ENCODE data around the gene DGKQ. TPM values are rescaled to one million over a fixed set of nuclear protein-coding genes. Genes with fewer than 3 reads are reported as not detected.

The DGKQ gene
- total RNA-seq, 1 donor from 2014 or later, result 18.8 TPM

DNA sequence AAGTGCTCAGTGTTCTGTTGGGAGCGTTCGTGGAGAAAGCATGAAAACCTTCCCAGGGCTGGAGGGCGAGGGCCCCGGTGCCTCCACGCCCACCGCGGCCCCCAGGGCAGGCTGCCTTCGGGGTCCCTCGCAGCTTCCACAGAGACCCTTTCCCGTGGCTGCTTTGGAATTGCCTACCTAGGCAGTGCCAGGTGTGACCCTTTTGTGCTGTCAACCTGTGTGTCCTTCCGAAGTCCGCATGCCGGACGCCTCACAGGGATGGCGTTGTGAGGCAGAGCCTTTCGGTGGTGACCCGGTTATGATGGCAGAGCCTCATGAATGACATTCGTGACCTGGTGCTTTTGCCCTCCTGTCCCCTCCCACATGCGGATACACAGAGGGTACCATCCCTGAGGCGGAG lies 23.7 kb downstream of the DGKQ start:
- DNase-seq, result no peak
- H3K27me3 ChIP-seq (ENCODE audit: low read depth), result no peaks in the 10 kb centered on the region

DNA sequence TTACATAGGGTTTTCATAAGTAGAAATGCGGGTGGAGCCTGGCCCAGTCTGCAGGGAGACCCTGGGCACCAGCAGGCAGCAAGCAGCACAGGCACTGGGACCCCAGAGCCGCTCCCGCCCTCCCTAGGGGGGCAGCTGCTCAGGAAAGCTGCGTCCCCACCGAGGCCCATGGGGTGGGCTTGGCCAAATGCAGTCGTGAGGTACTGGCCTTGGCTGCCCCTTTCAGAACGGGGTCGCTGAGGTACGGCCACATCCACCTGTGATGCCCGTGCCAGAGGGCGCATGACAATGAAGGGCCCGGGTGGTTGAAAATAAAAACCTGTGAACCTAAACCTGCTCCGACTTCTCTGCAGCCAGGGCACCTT lies 24.5 kb downstream of the DGKQ start:
- TF ChIP-seq, protein P1, sequence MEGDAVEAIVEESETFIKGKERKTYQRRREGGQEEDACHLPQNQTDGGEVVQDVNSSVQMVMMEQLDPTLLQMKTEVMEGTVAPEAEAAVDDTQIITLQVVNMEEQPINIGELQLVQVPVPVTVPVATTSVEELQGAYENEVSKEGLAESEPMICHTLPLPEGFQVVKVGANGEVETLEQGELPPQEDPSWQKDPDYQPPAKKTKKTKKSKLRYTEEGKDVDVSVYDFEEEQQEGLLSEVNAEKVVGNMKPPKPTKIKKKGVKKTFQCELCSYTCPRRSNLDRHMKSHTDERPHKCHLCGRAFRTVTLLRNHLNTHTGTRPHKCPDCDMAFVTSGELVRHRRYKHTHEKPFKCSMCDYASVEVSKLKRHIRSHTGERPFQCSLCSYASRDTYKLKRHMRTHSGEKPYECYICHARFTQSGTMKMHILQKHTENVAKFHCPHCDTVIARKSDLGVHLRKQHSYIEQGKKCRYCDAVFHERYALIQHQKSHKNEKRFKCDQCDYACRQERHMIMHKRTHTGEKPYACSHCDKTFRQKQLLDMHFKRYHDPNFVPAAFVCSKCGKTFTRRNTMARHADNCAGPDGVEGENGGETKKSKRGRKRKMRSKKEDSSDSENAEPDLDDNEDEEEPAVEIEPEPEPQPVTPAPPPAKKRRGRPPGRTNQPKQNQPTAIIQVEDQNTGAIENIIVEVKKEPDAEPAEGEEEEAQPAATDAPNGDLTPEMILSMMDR (IDR thresholded peaks at IDR 0.05), result no peak
- no peak overlapping the region for H3K27ac ChIP-seq
- no peak overlapping the region for H3K4me3 ChIP-seq
- H3K27me3 ChIP-seq (ENCODE audit: low read depth), result no peaks in the 10 kb centered on the region
- peaks cover 22% of the 10 kb centered on the region for H3K36me3 ChIP-seq
- no peak for DNase-seq
- ATAC-seq, result no peak
- intact Hi-C loops (cut with DNase I), result no loop called here
- no peaks in the 10 kb centered on the region for H3K4me1 ChIP-seq
- no peaks in the 10 kb centered on the region for H3K9me3 ChIP-seq

More for the DNA sequence above, 23.7 kb downstream of the DGKQ start:
- Histone ChIP-seq H3K9me3 (no peaks in the 10 kb centered on the region), H3K4me1 (no peaks in the 10 kb centered on the region), H3K27ac (no peak overlapping the region), H3K4me3 (no peak overlapping the region), H3K36me3 (peaks cover 23% of the 10 kb centered on the region)
- ATAC-seq, result no peak
- TF ChIP-seq, protein P1 (IDR thresholded peaks at IDR 0.05), result no peak
- intact Hi-C loops (cut with DNase I), result no loop called here

DNA sequence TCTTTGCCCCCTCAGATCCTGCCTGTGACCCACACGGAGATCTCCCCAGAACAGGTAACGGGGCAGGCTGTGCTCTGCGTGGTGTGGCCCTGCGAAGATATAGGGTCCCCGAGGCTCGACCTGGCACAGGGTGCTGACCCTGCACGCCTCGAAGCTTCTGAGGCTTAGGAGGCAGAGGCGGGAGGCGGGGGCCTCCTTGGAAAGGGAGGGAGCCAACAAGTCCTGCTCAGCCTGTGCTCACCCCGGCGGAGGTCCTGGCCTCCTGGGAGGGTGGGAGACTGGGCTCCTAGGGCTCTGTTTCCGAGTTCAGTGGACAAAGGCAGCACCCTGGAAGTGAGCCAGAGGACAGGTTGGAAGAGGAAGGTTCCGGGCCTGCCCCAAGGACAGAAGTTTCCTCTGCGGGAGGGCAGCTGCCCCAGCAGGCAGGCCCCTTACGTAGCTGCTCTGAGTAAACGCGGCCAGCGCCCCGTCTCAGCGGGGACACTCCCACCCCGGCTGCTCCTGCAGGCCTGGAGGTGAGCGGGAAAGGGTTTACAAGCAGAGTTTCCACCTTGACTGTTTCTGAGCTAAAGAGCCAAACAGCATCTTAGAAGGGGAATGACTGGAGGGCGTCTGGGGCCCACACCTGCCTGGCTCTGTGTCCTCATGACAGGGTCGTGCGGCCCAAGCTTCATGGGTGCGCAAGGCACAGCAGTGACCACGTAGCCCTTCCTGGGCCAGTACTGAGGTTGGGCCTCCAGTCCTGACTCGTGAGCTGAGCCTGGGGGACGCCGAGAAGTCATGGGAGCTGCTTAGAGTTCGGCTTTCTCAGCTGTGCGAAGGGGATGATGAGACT lies 25.1 kb downstream of the DGKQ start:
- Histone ChIP-seq H3K4me1 (no peaks in the 10 kb centered on the region), H3K27me3 (ENCODE audit: low read depth) (no peaks in the 10 kb centered on the region), H3K4me3 (no peak overlapping the region), H3K9me3 (no peaks in the 10 kb centered on the region), H3K27ac (no peak overlapping the region), H3K36me3 (peaks cover 21% of the 10 kb centered on the region)
- ATAC-seq (no peak), DNase-seq (no peak)
- TF ChIP-seq, protein P1 (IDR thresholded peaks at IDR 0.05), result no peak
- intact Hi-C loops (cut with DNase I), result no loop called here

- Histone ChIP-seq H3K27ac (no peak overlapping the region), H3K36me3 (peaks cover 17% of the 10 kb centered on the region), H3K4me1 (no peaks in the 10 kb centered on the region), H3K9me3 (no peaks in the 10 kb centered on the region), H3K4me3 (no peak overlapping the region), H3K27me3 (ENCODE audit: low read depth) (no peaks in the 10 kb centered on the region)
- ATAC-seq (no peak), DNase-seq (no peak)
- TF ChIP-seq, protein P1 (IDR thresholded peaks at IDR 0.05), result no peak
- intact Hi-C loops (cut with DNase I), result no loop called here
These were observed 25.8 kb downstream of the DGKQ start for GRCh38 chr4:947491-947971.

DNA sequence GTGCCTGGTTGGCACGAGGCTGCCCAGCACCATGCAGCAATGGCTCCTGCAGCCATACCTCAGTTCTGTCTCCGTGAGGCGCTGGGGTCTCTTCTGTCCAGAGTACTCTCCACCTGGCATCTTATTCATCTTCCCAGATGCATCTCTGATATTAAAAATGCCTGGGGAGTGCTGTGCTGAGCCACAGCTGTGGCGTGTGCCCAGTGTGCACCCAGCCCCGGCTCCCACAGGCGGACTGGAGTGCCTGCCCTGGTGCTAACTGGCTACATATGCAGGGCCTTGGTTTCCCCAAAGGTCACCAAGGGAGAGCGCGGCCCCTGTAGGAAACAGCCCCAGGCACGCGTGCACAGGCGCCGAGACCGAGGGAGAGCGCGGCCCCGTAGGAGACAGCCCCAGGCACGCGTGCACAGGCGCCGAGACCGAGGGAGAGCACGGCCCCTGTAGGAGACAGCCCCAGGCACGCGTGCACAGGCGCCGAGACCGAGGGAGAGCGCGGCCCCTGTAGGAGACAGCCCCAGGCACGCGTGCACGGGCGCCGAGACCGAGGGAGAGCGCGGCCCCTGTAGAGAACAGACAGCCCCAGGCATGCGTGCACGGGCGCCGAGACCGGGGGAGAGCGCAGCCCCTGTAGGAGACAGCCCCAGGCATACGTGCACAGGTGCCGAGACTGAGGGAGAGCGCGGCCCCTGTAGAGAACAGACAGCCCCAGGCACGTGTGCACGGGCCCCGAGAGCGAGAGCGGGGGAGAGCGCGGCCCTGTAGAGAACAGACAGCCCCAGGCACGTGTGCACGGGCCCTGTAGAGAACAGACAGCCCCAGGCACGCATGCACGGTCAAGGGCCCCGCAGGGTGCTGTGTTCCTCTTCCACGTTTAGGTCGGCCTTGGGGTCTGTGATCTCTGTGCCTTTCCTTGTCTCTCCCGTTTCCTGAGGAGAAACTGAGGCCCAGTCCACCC lies 26.6 kb downstream of the DGKQ start:
- H3K27ac ChIP-seq, result no peak overlapping the region
- ATAC-seq, result no peak
- intact Hi-C loops (cut with DNase I), result no loop called here
- H3K4me1 ChIP-seq, result no peaks in the 10 kb centered on the region
- DNase-seq, result no peak
- H3K36me3 ChIP-seq, result peaks cover 14% of the 10 kb centered on the region
- H3K4me3 ChIP-seq, result no peak overlapping the region
- TF ChIP-seq, protein P1 (IDR thresholded peaks at IDR 0.05), result no peak
- no peaks in the 10 kb centered on the region for H3K9me3 ChIP-seq
- no peaks in the 10 kb centered on the region for H3K27me3 ChIP-seq (ENCODE audit: low read depth)
